HCT116 (cell line): ENCODE measurements around the gene CTIF. TPM values are rescaled to one million over a fixed set of nuclear protein-coding genes. Genes with fewer than 3 reads are reported as not detected.

Source experiments
- ATAC-seq: fragments of 200-7000 bp; cut with Tn5 transposase; 2 replicates; pipeline ENCODE4 v1.9.1; 2020; ENCODE audit warnings: mild to moderate bottlenecking, moderate library complexity
- BruUV-seq: library from RNA; stranded (reverse); fragments of 400-500 nt; replicated peaks from 2 replicates; lab custom pipeline; 2021; lab: Mats Ljungman, UMichigan
- CTCF ChIA-PET: fragments of 300-600 bp; sonication (Branson Sonifier 250); formaldehyde crosslinking; loops from one replicate; lab custom pipeline; 2021; ENCODE audit warnings: antibody characterized with exemption; lab: Charles Lee
- POLR2A ChIA-PET: fragments of 300-600, 350-600 bp; sonication (Branson Sonifier 250); formaldehyde crosslinking; loops from one replicate; lab custom pipeline; 2021; ENCODE audit warnings: antibody characterized with exemption; lab: Charles Lee
- RAD21 ChIA-PET, 2 experiments: fragments of 300-600 bp; sonication (Branson Sonifier 250); formaldehyde crosslinking; loops; one replicate each; lab custom pipeline; 2023; ENCODE audit warnings: low total read pairs in 2 of 2; ENCODE audit not compliant: uncharacterized antibody in 2 of 2, unreplicated experiment in 2 of 2, low non-redundant PET in 1 of 2; lab: Charles Lee
- DNase-seq: peaks from one replicate; pipeline ENCODE4 v3.0.0-alpha.2; 2010; ENCODE audit warnings: low read depth, low spot score
- H2AFZ ChIP-seq: fragments of 200-600 bp; shearing (Covaris generic), sonication (generic); 2 replicates; pipeline ENCODE4 v1.6.1; 2017; ENCODE audit warnings: low read depth, mixed run types, mixed read lengths, antibody characterized with exemption, low read length; ENCODE audit not compliant: poor library complexity, severe bottlenecking
- H3K27ac ChIP-seq: 2 replicates; pipeline ENCODE4 v1.5.1; 2012; ENCODE audit warnings: low read depth, low read length
- H3K27me3 ChIP-seq: fragments of 200-600 bp; sonication (generic); 2 replicates; pipeline ENCODE4 v1.6.1; 2016; ENCODE audit warnings: mixed run types, low read length, mixed read lengths; ENCODE audit not compliant: insufficient read depth
- H3K36me3 ChIP-seq, 2 experiments: fragments of 200-500 bp in 1 of 2; fragments of 200-600 bp in 1 of 2; sonication (Bioruptor generic) in 1 of 2; sonication (generic) in 1 of 2; 2 replicates each; pipeline versions ENCODE4 v1.5.1 to v1.6.1; 2014 to 2016; ENCODE audit warnings: low read length in 2 of 2, inconsistent platforms in 1 of 2, mixed read lengths in 1 of 2, mixed run types in 1 of 2; ENCODE audit not compliant: insufficient read depth in 2 of 2, control insufficient read depth in 1 of 2
- H3K4me1 ChIP-seq, 2 experiments: fragments of 200-600 bp in 1 of 2; sonication (generic) in 1 of 2; 2 replicates each; pipeline versions ENCODE4 v1.5.1 to v1.6.1; 2012 to 2017; ENCODE audit warnings: low read length in 2 of 2, inconsistent platforms in 1 of 2, mild to moderate bottlenecking in 1 of 2, mixed read lengths in 1 of 2, mixed run types in 1 of 2, moderate library complexity in 1 of 2; ENCODE audit not compliant: insufficient read depth in 2 of 2, control insufficient read depth in 1 of 2
- H3K4me2 ChIP-seq: fragments of 200-600 bp; sonication (generic); 2 replicates; pipeline ENCODE4 v1.6.1; 2017; ENCODE audit warnings: mixed run types, low read length, mixed read lengths
- H3K4me3 ChIP-seq, 2 experiments: fragments of 200-600 bp in 1 of 2; sonication (generic) in 1 of 2; replicated peaks in 1 of 2; 2 replicates each; pipeline ENCODE4 v1.5.1; 2011 to 2016; ENCODE audit warnings: low read length in 2 of 2, control low read depth in 1 of 2, low read depth in 1 of 2, mild to moderate bottlenecking in 1 of 2, mixed read lengths in 1 of 2, mixed run types in 1 of 2
- H3K79me2 ChIP-seq: fragments of 200-600 bp; sonication (generic); 2 replicates; pipeline ENCODE4 v1.6.1; 2017; ENCODE audit warnings: mild to moderate bottlenecking, mixed run types, low read length, moderate library complexity, mixed read lengths; ENCODE audit not compliant: insufficient read depth
- H3K9ac ChIP-seq: fragments of 200-600 bp; sonication (generic); 2 replicates; pipeline ENCODE4 v1.6.1; 2016; ENCODE audit warnings: low read length, mixed read lengths
- H3K9me2 ChIP-seq: fragments of 200-600 bp; sonication (generic), shearing (Covaris generic); 2 replicates; pipeline ENCODE4 v1.6.1; 2017; ENCODE audit warnings: mixed run types, mild to moderate bottlenecking, moderate library complexity; ENCODE audit not compliant: insufficient read depth
- H3K9me3 ChIP-seq, 2 experiments: fragments of 200-500 bp in 1 of 2; fragments of 200-600 bp in 1 of 2; sonication (Bioruptor generic) in 1 of 2; sonication (generic) in 1 of 2; 2 replicates each; pipeline ENCODE4 v1.6.1; 2014 to 2017; ENCODE audit warnings: low read length in 2 of 2, mixed read lengths in 2 of 2, inconsistent platforms in 1 of 2, low read depth in 1 of 2, mild to moderate bottlenecking in 1 of 2, mixed run types in 1 of 2, moderate library complexity in 1 of 2; ENCODE audit not compliant: control insufficient read depth in 1 of 2, insufficient read depth in 1 of 2
- H4K20me1 ChIP-seq: fragments of 200-600 bp; sonication (generic), shearing (Covaris generic); 2 replicates; pipeline ENCODE4 v1.6.1; 2017; ENCODE audit warnings: mixed run types, mild to moderate bottlenecking, moderate library complexity; ENCODE audit not compliant: insufficient read depth
- CBX3 ChIP-seq: IDR thresholded peaks from 2 replicates; pipeline ENCODE4 v1.6.1; 2012; ENCODE audit warnings: low read depth
- CEBPB ChIP-seq: IDR thresholded peaks from 2 replicates; pipeline ENCODE4 v1.6.1; 2012; ENCODE audit warnings: low read depth
- EGR1 ChIP-seq: IDR thresholded peaks from 2 replicates; pipeline ENCODE4 v1.6.1; 2012; ENCODE audit warnings: low read depth
- ELF1 ChIP-seq: IDR thresholded peaks from 2 replicates; pipeline ENCODE4 v1.6.1; 2012; ENCODE audit warnings: low read depth, borderline replicate concordance
- EZH2 ChIP-seq: fragments of 200-600 bp; sonication (generic); IDR thresholded peaks from 2 replicates; pipeline ENCODE4 v1.6.1; 2017; ENCODE audit warnings: antibody characterized with exemption, mixed run types
- EZH2phosphoT487 ChIP-seq: fragments of 200-600 bp; IDR thresholded peaks from 2 replicates; pipeline ENCODE4 v1.6.1; 2018; ENCODE audit warnings: antibody characterized with exemption, borderline replicate concordance
- FOSL1 ChIP-seq: IDR thresholded peaks from 2 replicates; pipeline ENCODE4 v1.6.1; 2012; ENCODE audit warnings: low read depth
- MAX ChIP-seq: IDR thresholded peaks from 2 replicates; pipeline ENCODE4 v1.6.1; 2012
- POLR2A ChIP-seq: IDR thresholded peaks from 2 replicates; pipeline ENCODE4 v1.7.0; 2011; ENCODE audit warnings: borderline replicate concordance; ENCODE audit not compliant: insufficient read depth, insufficient read length; ENCODE audit errors: extremely low read depth
- POLR2AphosphoS5 ChIP-seq: IDR thresholded peaks from 2 replicates; pipeline ENCODE4 v1.6.1; 2011; ENCODE audit warnings: mild to moderate bottlenecking, low read depth, low read length, moderate library complexity
- SIN3A ChIP-seq: IDR thresholded peaks from 2 replicates; pipeline ENCODE4 v1.6.1; 2012; ENCODE audit warnings: low read depth
- SP1 ChIP-seq: IDR thresholded peaks from 2 replicates; pipeline ENCODE4 v1.6.1; 2012; ENCODE audit warnings: low read depth
- SRF ChIP-seq: IDR thresholded peaks from 2 replicates; pipeline ENCODE4 v1.6.1; 2012; ENCODE audit warnings: low read depth
- TCF7L2 ChIP-seq: IDR thresholded peaks from 2 replicates; pipeline ENCODE4 v1.7.0; 2011; ENCODE audit warnings: borderline replicate concordance, inconsistent platforms; ENCODE audit not compliant: insufficient read depth, insufficient read length; ENCODE audit errors: extremely low read depth
- YY1 ChIP-seq: IDR thresholded peaks from 2 replicates; pipeline ENCODE4 v1.6.1; 2011; ENCODE audit warnings: low read length, low read depth, moderate library complexity, mild to moderate bottlenecking; ENCODE audit not compliant: insufficient replicate concordance; ENCODE audit errors: extremely low read depth
- ZFX ChIP-seq: fragments of 450-650 bp; IDR thresholded peaks from 2 replicates; pipeline ENCODE4 v1.6.1; 2017
- ZNF274 ChIP-seq: fragments of 200-500 bp; sonication (Bioruptor generic); IDR thresholded peaks from 2 replicates; pipeline ENCODE4 v1.6.1; 2014; ENCODE audit warnings: mild to moderate bottlenecking, low read depth, low read length, inconsistent platforms
- intact Hi-C: fragments of 100-400 bp; cut with micrococcal nuclease; formaldehyde crosslinking; loops from 2 replicates; pipeline ENCODE4 v1.10.0; 2022
- total RNA-seq: library from RNA; stranded (reverse); gene quantifications from one replicate; pipeline ENCODE4 v1.2.1, GENCODE V29; 2021; ENCODE audit not compliant: unreplicated experiment
- TF ChIP-seq, protein P1 (sequence below): IDR thresholded peaks from 2 replicates; pipeline ENCODE4 v1.6.1; 2012
- TF ChIP-seq, protein P2 (sequence below): IDR thresholded peaks from 2 replicates; pipeline ENCODE4 v1.6.1; 2011; ENCODE audit warnings: mild to moderate bottlenecking, low read length, moderate library complexity; ENCODE audit not compliant: insufficient replicate concordance; ENCODE audit errors: extremely low read depth

Gene CTIF
- total RNA-seq, 1 experiment from 2014 or later: 19.7 TPM

GRCh38 chr18:48877941-48878340 is 339.1 kb downstream of the CTIF start:
- ChIA-PET RAD21 (no interaction called here), CTCF (no interaction called here), POLR2A (no interaction called here)
- no peak overlapping the region for H3K27ac ChIP-seq
- H3K9ac ChIP-seq: no peak overlapping the region
- BruUV-seq: no TSS peak
- no peak overlapping the region for H2AFZ ChIP-seq
- H3K9me2 ChIP-seq: no peaks in the 10 kb centered on the region
- DNase-seq (no peak), ATAC-seq (no peak)
- H3K79me2 ChIP-seq: no peaks in the 10 kb centered on the region
- intact Hi-C loops: no loop called here
- no peaks in the 10 kb centered on the region for H3K36me3 ChIP-seq
- no peaks in the 10 kb centered on the region for H4K20me1 ChIP-seq
- H3K4me3 ChIP-seq: no peak overlapping the region
- peaks cover 3 to 16% of the 10 kb centered on the region in 2 experiments for H3K4me1 ChIP-seq
- peaks cover 21% of the 10 kb centered on the region; the same call in 1 of the 2 replicates for H3K27me3 ChIP-seq
- no peak overlapping the region for H3K4me2 ChIP-seq
- TF ChIP-seq CBX3 (no peak), SP1 (no peak), FOSL1 (no peak), TCF7L2 (no peak)
- TF ChIP-seq, protein P1, sequence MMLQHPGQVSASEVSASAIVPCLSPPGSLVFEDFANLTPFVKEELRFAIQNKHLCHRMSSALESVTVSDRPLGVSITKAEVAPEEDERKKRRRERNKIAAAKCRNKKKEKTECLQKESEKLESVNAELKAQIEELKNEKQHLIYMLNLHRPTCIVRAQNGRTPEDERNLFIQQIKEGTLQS: no peak
- no peaks in the 10 kb centered on the region for H3K9me3 ChIP-seq

GRCh38 chr18:48878471-48878870 is 339.6 kb downstream of the CTIF start:
- H3K79me2 ChIP-seq: no peaks in the 10 kb centered on the region
- no peak overlapping the region for H3K4me2 ChIP-seq
- intact Hi-C loops: no loop called here
- DNase-seq (no peak), ATAC-seq (no peak)
- no peak overlapping the region for H3K4me3 ChIP-seq
- no peaks in the 10 kb centered on the region for H3K36me3 ChIP-seq
- POLR2A ChIA-PET: no interaction called here
- CTCF ChIA-PET: no interaction called here
- peaks cover 21% of the 10 kb centered on the region; the same call in 1 of the 2 replicates for H3K27me3 ChIP-seq
- no peak overlapping the region for H3K9ac ChIP-seq
- H4K20me1 ChIP-seq: no peaks in the 10 kb centered on the region
- no peaks in the 10 kb centered on the region for H3K9me3 ChIP-seq
- no peak overlapping the region for H2AFZ ChIP-seq
- H3K27ac ChIP-seq: no peak overlapping the region
- BruUV-seq: no TSS peak
- peaks cover 0 to 11% of the 10 kb centered on the region in 2 experiments; a peak in 2 of 4 replicates for H3K4me1 ChIP-seq
- no peaks in the 10 kb centered on the region for H3K9me2 ChIP-seq
- RAD21 ChIA-PET: no interaction called here
- TF ChIP-seq EGR1: no peak
- no peak for TF ChIP-seq POLR2A
- TF ChIP-seq YY1: no peak
- no peak for TF ChIP-seq CBX3
- TF ChIP-seq ZFX: no peak
- no peak for TF ChIP-seq EZH2
- TF ChIP-seq, protein P1: no peak
- TF ChIP-seq SIN3A: no peak
- no peak for TF ChIP-seq POLR2AphosphoS5
- TF ChIP-seq TCF7L2: no peak
- TF ChIP-seq CEBPB: no peak
- no peak for TF ChIP-seq EZH2phosphoT487
- TF ChIP-seq ZNF274: no peak
- no peak for TF ChIP-seq FOSL1
- no peak for TF ChIP-seq ELF1
- TF ChIP-seq SRF: no peak
- TF ChIP-seq MAX: no peak
- TF ChIP-seq, protein P2, sequence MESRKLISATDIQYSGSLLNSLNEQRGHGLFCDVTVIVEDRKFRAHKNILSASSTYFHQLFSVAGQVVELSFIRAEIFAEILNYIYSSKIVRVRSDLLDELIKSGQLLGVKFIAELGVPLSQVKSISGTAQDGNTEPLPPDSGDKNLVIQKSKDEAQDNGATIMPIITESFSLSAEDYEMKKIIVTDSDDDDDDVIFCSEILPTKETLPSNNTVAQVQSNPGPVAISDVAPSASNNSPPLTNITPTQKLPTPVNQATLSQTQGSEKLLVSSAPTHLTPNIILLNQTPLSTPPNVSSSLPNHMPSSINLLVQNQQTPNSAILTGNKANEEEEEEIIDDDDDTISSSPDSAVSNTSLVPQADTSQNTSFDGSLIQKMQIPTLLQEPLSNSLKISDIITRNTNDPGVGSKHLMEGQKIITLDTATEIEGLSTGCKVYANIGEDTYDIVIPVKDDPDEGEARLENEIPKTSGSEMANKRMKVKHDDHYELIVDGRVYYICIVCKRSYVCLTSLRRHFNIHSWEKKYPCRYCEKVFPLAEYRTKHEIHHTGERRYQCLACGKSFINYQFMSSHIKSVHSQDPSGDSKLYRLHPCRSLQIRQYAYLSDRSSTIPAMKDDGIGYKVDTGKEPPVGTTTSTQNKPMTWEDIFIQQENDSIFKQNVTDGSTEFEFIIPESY: no peak
